HG03095 (cell line): ENCODE results near the gene ANKRD23.
"Not testable (repeated sequence)": the region's sequence is repeated elsewhere in the genome, so short reads cannot be mapped to it uniquely, and the experiment has no call there.

ENCODE experiments used
- ATAC-seq: cut with Tn5 transposase; IDR thresholded peaks from one replicate; pipeline ENCODE4 v1.9.1; 2021; ENCODE audit warnings: moderate library complexity; ENCODE audit not compliant: unreplicated experiment

The ANKRD23 gene

GRCh38 chr2:96864343-96865091 lies 20.7 kb upstream of the ANKRD23 start:
- ATAC-seq: no peak

DNA sequence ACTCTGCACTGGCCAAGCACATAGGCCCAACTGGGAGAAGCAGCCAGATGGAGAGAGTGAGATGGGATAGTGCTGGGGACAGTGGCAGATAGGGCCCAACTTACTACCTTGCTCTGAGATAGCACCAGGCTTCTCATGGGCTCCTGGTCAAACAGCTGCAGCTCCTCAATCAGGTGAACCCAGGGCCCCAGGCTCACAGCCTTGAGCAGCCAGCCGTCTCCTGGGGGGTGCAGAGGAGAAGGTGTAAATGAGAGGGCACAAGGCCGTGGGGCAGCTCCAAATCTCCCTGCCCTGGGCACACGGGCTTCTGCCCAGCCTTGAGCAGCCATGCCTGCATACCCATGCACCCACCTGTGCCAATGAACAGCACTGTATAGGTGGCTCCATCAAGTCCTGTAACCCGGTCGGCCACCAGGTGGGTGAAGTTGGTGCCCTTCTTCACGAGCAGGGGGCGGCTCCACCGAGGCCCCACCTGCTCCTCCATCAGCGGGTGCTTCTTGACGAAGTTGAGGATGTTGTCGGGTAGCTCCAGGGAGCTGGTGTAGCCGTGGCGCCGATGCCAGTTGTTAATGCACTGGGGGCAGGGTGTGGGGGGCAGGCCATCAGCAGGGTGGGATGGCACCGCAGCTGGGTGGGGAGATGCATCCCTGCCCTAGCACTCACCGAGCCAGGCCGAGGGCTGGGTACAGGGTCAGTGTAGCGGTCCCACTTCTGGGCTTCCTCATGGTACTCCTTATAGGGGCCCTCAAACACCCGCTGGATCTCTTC lies 19.9 kb upstream of the ANKRD23 start:
- ATAC-seq: no peak

DNA sequence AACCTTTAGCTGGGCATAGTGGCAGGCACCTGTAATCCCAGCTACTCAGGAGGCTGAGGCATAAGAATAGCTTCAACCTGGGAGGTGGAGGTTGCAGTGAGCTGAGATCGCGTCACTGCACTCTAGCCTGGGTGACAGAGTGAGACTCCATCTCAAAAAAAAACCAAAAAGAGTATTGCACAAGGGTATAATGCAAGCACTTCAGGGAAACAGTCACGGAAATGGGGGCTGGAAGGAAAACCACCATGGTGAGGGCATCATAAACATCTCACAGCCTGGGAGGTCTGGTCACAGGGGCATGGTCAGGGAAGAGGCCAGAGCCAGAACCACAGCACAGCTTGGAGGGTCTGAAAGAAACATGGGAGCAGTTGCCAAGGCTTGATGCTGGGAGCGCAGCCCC lies 19.2 kb upstream of the ANKRD23 start:
- ATAC-seq: not testable (repeated sequence)

DNA sequence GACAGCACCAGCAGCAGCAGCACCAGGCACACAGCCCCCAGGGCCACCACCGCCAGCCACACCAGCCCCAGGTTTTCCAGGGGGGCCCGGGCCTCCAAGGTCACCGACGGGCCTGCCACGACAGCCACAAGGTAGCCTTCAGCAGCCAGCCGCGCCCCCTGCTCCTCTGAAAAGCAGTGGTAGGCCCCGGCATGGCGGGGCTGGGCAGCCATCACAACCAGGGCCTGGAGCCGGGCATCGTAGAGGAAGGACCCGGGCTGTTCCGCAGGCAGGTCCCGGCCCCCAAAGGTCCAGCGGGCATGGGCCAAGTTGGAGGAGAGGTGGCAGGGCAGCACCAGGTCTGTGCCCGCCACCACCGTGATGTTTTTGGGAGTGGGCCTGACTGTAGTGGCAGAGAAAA lies 17.3 kb upstream of the ANKRD23 start:
- ATAC-seq: no peak

GRCh38 chr2:96860065-96861029 lies 16.5 kb upstream of the ANKRD23 start:
- no peak for ATAC-seq

DNA sequence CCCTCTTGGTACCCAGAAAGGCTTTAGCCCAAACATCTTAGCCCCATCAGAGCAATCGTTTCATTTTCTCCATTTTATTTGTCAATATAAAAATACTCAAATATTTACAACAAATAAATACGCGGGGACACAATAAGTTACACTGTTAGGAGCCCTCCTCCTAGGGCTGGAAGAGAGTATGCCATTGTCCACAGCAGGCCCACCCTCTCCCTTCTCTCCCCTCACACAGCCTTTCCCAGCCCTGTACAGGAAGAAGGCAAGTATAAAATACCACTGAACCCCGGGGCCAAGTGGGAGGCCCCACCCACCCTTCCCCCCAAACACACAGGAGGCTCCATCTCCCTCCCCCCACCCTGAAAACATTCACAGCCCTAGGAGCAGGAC lies 15.9 kb upstream of the ANKRD23 start:
- ATAC-seq: no peak

DNA sequence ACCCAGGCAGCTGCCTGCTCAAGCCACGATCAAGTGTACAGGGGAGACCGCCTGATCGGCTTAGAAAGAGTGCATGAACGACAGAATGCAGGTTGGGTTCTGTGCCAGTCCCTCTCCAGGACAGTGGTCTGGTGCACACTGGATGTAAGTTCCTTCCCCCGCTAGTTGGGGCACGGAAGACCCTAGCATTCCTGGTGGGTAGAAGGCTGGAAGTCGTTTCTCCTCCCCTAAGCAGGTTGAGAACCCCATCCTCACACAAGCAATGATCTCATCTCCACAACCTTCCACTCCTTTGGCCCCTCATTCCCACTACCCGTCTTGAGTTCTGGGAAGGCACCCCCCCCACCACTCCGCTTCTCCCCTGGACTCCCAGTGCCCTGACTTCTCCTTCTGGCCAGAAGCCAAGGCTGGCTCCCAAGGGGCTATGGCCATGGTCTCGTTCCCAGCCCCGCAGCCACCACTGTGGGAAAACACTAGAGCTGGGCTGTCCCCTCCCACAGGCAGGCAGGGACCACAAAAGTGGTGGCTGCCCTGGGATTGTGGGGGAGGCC lies 15.4 kb upstream of the ANKRD23 start:
- ATAC-seq: no peak

DNA sequence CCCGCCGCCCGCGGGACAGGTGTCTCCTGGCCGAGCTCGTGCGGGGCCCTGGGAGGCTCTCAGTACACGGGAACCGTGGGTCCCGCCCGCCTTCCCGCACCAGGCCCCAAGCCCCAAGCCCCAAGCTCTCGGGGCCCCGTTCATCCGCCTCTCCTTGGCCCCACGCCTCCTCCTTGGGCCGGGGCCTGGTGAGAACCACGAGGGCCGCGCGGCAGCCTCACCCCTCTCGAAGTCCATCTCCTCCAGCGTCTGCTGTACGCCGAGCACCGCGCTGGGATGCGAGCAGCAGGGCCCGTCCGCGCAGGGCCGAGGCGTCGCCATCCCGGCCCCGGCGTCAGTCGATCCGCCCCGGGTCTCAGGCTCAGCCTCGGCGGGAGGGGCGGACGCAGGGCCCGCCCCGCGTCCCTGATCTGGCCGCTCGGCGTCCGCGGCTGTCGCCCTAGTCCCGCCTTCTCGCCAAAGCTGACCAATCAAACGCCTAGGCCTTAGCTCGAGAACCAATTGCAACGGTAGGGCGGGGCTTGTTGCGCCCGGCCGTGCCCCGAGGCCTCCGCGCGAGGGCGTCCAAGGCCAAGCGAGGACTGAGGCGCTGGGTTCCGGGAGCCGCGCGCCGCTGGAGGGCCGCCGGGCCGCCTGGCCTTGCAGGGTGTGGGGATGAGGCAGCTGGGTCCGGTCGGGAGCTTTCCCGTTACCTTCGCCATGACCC lies 14.0 kb upstream of the ANKRD23 start, which contains the start of gene ANKRD39:
Gene ANKRD39, minus strand, starts transcription at position 350 of the 706 bp plus-strand sequence. Its CDS starts 29 bp downstream, at position 321.
- peak; percentile 89 for ATAC-seq

DNA sequence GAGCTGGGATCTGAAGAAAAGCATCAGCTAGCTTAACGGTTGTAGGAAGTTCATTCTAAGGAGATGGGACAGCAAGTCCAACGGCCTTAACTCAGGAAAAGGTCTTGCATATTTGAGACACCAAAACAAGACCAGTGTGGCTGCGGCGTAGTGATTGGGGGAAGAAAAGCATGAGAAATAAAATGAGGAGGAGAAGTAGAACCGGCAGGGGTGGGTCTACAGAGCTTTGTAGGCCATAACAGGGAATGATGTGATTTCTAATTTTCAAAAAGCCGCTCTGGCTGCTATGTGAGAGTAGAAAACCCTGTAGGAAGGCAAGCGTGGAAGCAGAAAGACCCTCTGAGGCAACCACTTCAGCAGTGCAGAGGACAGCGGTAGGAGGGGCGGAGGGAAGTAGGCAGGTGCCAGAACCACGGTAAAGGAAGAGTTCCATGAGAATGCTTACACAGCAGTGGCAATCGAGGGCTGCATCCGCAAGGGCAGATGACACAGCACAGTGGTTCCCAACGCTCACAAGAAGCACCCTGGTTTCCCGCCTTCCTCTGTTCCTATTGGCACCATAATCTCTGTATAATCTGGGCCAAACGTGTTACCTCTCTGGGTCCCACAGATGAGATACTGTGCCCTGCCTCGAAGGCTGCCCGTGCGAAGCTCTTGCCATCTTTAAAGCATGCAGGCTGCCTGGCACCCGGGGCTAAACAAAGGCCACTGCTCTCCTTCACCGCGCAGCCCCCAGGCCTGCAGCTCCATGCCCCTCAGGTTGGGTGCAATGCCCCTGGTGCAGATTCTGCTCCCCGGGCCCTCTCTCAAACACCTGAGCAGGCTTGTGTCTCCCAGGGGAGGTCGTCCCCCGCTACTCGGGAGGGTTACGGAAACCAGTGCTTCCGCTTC lies 13.2 kb upstream of the ANKRD23 start:
- peak; percentile 20 for ATAC-seq

- no peak for ATAC-seq
Observed at GRCh38 chr2:96853321-96853720, 9.5 kb upstream of the ANKRD23 start.

GRCh38 chr2:96852667-96853066 lies 8.8 kb upstream of the ANKRD23 start:
- ATAC-seq: no peak

DNA sequence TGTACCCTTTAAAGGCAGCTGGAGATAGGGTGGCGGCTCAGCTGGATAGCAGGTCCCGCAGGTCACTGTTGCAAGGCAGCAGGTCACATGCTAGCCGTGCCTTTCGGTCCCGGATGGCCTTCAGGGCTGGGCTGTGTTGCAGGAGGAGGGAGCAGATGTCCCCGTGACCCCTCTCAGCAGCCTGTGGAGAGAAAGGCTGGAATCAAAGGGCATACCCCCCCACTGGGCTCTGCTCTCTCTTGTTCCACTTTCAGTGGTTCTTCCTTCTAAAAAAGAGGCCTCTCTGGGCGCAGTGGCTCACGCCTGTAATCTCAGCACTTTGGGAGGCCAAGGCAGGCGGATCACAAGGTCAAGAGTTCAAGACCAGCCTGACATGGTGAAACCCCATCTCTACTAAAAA lies 4.4 kb upstream of the ANKRD23 start:
- ATAC-seq: no peak

DNA sequence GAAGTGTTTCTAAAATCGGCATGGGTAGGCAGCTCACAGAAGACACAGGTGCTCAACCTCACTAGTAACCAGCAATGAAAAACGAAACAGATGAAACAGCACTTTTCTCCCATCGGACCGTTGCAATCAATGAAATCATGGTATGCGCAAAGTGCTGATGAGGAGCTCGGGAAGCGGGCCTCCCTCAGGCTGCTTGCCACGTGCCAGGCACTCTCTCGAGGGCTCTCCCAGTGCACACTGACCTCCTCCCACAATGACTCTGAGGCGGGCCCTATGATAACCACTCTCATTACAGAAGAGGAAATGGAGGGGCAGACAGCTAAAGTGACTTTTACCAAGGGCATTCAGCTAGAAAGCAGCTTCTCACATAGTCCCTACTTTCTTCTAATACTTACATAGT lies 3.8 kb upstream of the ANKRD23 start:
- no peak for ATAC-seq

DNA sequence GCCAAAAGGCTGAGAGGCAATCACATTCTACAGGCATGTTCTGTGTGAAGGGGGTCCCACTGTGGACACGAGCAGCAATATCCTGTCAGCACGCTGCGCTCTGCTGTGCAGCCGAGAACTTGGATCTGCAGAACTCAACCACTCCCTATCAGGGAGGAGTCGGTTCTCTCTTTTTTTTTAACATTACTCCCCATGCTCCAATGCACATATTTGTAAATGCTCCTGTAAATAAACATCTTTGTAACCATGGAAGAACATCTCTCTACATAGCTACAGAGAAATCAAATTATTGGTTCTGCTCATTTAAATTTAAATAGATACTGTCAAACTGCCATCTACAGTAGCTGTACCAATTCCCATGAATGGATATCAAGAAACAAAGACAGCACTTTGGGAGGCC lies 3.0 kb upstream of the ANKRD23 start:
- no peak for ATAC-seq

- no peak for ATAC-seq
Observed at GRCh38 chr2:96844405-96844808, 586 bp upstream of the ANKRD23 start.

DNA sequence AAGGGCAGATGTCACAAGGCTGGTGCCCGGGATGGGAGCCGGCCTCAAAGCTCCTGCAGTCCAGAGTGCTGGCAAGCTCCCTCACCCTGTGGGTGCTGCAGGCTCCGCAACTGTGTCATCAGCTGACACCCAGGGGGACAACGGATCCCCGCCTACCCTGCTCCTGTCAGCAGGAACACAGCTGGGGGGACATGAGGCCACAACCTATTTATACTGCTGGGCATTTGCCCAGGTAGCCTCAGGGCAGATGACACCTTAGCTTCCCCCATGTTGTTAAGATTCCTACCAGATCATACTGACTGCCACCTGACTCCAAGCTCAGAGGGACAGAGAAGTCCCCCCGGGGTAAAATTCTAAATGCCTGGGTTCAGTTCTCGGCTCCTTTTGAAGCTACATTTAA lies 1.2 kb downstream of the ANKRD23 start:
- no peak for ATAC-seq

DNA sequence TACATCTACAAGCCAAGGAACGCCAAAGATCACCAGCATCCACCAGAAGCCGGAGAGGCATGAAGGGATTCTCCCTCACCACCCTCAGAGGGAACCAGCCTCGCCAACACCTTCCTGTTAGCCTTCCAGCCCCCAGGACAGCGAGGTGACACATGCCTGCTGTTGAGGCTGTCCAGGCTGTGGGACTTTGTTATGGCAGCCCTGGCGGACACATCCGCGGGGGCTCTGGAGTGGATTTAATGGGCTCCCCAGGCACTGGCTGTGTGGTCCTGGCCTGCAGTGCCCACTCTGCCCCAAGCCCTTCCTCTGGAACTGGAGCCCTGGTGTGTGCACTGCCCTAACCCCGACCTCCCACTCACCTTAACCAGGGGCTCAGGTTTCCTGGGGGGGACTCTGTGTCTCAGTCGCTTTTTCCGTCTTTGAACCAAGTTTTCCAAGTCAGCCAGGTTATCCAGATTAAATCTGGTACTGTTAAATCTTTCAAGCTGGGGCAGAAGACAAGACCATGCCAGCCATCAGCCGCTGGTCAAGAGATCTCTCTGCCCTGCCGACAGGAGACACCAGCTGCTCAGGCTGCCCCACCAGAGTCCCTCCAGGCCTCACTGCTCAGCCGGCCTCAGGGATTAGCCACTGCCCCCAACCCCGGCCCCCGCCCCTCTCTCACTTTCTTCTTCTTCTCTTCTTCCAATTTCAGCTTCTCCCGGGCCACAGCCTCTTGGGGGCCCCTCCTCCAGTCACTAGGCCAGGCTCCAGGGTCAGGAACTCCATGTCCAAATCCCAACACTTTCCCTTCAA lies 1.9 kb downstream of the ANKRD23 start:
- ATAC-seq: no peak
